K562 (cell line): ENCODE measurements around the gene OR6S1. TPM values are rescaled to one million over a fixed set of nuclear protein-coding genes. Genes with fewer than 3 reads are reported as not detected.
A peak's percentile ranks its signal among the peaks of the same experiment; 100 is the strongest.

Experiments
- ADNP ChIP-seq: fragments of 200-800 bp; sonication (Bioruptor generic); IDR thresholded peaks from 2 replicates; pipeline ENCODE4 v1.6.1; 2016; ENCODE audit warnings: missing genetic modification characterization, missing compliant biosample characterization
- ARNT ChIP-seq, 2 experiments: fragments of 450-650 bp; IDR thresholded peaks; 2 replicates each; pipeline ENCODE4 v1.6.1; 2016; ENCODE audit warnings: mild to moderate bottlenecking in 1 of 2
- BCOR ChIP-seq: fragments of 450-650 bp; IDR thresholded peaks from 2 replicates; pipeline ENCODE4 v1.6.1; 2016
- BDP1 ChIP-seq: IDR thresholded peaks from 3 replicates; pipeline ENCODE4 v1.6.1; 2011; ENCODE audit not compliant: insufficient read length, insufficient read depth
- FUS ChIP-seq: fragments of 200-400 bp; formaldehyde crosslinking; optimal IDR thresholded peaks from 2 replicates; pipeline ENCODE3; 2017; ENCODE audit warnings: low read depth, low read length
- ILF3 ChIP-seq: fragments of 450-650 bp; IDR thresholded peaks from 2 replicates; pipeline ENCODE4 v1.6.1; 2018; ENCODE audit warnings: antibody characterized with exemption, mild to moderate bottlenecking, moderate library complexity, borderline replicate concordance
- JUND ChIP-seq, 2 experiments: IDR thresholded peaks; 2 replicates in 1 of 2; 3 replicates in 1 of 2; pipeline ENCODE4 v1.6.1; 2011; ENCODE audit warnings: borderline replicate concordance in 2 of 2, low read depth in 2 of 2, low read length in 2 of 2, improper control_type of control experiment in 1 of 2, missing biosample characterization in 1 of 2, missing genetic modification characterization in 1 of 2, missing genetic modification reagents in 1 of 2
- NCOR1 ChIP-seq: fragments of 450-650 bp; IDR thresholded peaks from 2 replicates; pipeline ENCODE4 v1.6.1; 2016; ENCODE audit warnings: mild to moderate bottlenecking, moderate library complexity
- NFIC ChIP-seq: fragments of 450-650 bp; IDR thresholded peaks from 2 replicates; pipeline ENCODE4 v1.6.1; 2017; ENCODE audit warnings: mild to moderate bottlenecking, inconsistent platforms
- polyA plus RNA-seq, 8 experiments: library from polyadenylated mRNA; depleted of rRNA in 4 of 8; stranded (reverse) in 5 of 8; unstranded in 3 of 8; fragments of >200 nt; fragmentation: Nextera tagmentation in 2 of 8; fragmentation: Illumina TruSeq in 1 of 8; extraction: Ambion mirVana in 2 of 8; extraction: Trizol in 1 of 8; gene quantifications; 2 replicates each; pipeline versions ENCODE4 v1.2.1 to v1.2.3, GENCODE V29; 2011 to 2014; ENCODE audit warnings: inconsistent platforms in 1 of 8, missing spikeins in 1 of 8
- total RNA-seq, 7 experiments: library from RNA; depleted of rRNA in 6 of 7; stranded (reverse); fragments of >200 nt in 6 of 7; fragmentation: Illumina TruSeq in 2 of 7; extraction: Trizol in 2 of 7; gene quantifications; 2 replicates each; pipeline versions ENCODE4 v1.2.1 to v1.2.3, GENCODE V29; 2011 to 2021; ENCODE audit warnings: low replicate concordance in 1 of 7
- TF ChIP-seq, protein P1 (sequence below): IDR thresholded peaks from 2 replicates; pipeline ENCODE4 v1.6.1; 2012; ENCODE audit warnings: low read depth, low read length, improper control_type of control experiment, borderline replicate concordance
- TF ChIP-seq, protein P2 (sequence below), 2 experiments: fragments of 450-650 bp in 1 of 2; sonication (generic) in 1 of 2; formaldehyde crosslinking in 1 of 2; IDR thresholded peaks; 2 replicates each; pipeline versions ENCODE4 v1.7.1 to v1.9.0; 2016 to 2022; ENCODE audit warnings: inconsistent platforms in 1 of 2, mild to moderate bottlenecking in 1 of 2, missing genetic modification reagents in 1 of 2

The OR6S1 gene
- total and polyA plus RNA-seq, 9 of the 15 experiments (the other 6 are each of a cell fraction or from before 2014, with no cell fraction given), result not detected

DNA sequence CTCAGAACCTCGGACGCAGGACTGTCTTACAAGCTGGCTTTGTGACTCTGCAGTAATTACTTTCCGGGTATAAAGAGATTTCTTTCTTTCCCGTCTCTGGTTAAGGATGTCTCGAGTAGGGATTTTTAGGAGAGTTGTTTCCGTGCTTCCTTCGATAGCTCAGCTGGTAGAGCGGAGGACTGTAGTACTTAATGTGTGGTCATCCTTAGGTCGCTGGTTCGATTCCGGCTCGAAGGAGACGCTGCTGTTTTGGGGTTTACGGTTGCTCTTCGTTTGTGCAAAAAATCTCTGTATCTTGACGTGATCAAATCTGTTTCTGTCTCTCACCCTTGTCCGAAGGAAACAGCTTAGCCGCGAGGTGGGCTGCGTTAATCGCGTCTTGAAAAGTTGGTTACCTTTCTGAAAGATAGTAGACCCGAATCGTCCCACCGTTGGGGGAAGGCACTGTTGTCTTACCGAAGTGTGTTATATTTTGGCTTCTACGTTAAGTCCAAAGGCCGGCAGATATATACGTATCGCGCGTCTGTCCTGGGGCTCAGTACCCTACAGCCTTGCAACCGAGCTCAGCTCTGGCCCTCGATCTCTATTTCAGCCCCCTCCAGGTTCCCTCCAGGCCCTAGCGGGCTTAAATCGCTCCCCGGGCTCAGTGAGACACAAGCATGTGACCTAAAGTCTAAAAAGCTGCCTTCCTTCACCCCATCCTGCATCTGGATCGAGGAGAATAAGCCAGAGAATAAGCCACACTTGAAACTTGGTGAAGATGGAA is 41.8 kb upstream of the OR6S1 start (continued):
- TF ChIP-seq, protein P1, sequence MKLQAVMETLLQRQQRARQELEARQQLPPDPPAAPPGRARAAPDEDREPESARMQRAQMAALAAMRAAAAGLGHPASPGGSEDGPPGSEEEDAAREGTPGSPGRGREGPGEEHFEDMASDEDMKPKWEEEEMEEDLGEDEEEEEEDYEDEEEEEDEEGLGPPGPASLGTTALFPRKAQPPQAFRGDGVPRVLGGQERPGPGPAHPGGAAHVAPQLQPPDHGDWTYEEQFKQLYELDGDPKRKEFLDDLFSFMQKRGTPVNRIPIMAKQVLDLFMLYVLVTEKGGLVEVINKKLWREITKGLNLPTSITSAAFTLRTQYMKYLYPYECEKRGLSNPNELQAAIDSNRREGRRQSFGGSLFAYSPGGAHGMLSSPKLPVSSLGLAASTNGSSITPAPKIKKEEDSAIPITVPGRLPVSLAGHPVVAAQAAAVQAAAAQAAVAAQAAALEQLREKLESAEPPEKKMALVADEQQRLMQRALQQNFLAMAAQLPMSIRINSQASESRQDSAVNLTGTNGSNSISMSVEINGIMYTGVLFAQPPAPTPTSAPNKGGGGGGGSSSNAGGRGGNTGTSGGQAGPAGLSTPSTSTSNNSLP, result peak; percentile 60; the same call in 1 of the 2 replicates
- TF ChIP-seq ARNT (IDR thresholded peaks at IDR 0.05) (peak in 1 of 2 experiments; percentile 64; a peak in 1 of 4 replicates), JUND (IDR thresholded peaks at IDR 0.05; ENCODE audit: borderline replicate concordance, low read depth, low read length) (peak; percentile 61), JUND (tag; IDR thresholded peaks at IDR 0.05; ENCODE audit: borderline replicate concordance, low read depth, low read length) (no peak), NCOR1 (0 out of 2 replicates have a peak, but pooled peaks have one; percentile 21), NFIC (peak; percentile 69; the same call in 1 of the 2 replicates), ADNP (tag) (peak; percentile 88), FUS (no peak), BDP1 (peak; percentile 57), ILF3 (no peak), BCOR (peak; percentile 77)
- TF ChIP-seq, protein P2, sequence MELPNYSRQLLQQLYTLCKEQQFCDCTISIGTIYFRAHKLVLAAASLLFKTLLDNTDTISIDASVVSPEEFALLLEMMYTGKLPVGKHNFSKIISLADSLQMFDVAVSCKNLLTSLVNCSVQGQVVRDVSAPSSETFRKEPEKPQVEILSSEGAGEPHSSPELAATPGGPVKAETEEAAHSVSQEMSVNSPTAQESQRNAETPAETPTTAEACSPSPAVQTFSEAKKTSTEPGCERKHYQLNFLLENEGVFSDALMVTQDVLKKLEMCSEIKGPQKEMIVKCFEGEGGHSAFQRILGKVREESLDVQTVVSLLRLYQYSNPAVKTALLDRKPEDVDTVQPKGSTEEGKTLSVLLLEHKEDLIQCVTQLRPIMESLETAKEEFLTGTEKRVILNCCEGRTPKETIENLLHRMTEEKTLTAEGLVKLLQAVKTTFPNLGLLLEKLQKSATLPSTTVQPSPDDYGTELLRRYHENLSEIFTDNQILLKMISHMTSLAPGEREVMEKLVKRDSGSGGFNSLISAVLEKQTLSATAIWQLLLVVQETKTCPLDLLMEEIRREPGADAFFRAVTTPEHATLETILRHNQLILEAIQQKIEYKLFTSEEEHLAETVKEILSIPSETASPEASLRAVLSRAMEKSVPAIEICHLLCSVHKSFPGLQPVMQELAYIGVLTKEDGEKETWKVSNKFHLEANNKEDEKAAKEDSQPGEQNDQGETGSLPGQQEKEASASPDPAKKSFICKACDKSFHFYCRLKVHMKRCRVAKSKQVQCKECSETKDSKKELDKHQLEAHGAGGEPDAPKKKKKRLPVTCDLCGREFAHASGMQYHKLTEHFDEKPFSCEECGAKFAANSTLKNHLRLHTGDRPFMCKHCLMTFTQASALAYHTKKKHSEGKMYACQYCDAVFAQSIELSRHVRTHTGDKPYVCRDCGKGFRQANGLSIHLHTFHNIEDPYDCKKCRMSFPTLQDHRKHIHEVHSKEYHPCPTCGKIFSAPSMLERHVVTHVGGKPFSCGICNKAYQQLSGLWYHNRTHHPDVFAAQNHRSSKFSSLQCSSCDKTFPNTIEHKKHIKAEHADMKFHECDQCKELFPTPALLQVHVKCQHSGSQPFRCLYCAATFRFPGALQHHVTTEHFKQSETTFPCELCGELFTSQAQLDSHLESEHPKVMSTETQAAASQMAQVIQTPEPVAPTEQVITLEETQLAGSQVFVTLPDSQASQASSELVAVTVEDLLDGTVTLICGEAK (IDR thresholded peaks at IDR 0.05), result peak; percentile 74
- TF ChIP-seq, protein P2 (CRISPR knock-in tag; IDR thresholded peaks at IDR 0.05), result no peak
